B cell (primary cell): Measurements from ENCODE around the gene MSLN. TPM values are rescaled to one million over a fixed set of nuclear protein-coding genes. Genes with fewer than 3 reads are reported as not detected.

ENCODE experiments used
- ATAC-seq: fragments of 200-7000 bp; cut with Tn5 transposase; one replicate; pipeline ENCODE4 v1.10.0; 2021; ENCODE audit warnings: low read depth, mild to moderate bottlenecking, moderate number of reproducible peaks, moderate library complexity
- CTCF ChIA-PET: fragments of 350-600 bp; sonication (Branson Sonifier 250); formaldehyde crosslinking; loops from one replicate; lab custom pipeline; 2021; ENCODE audit warnings: antibody characterized with exemption, inconsistent platforms; lab: Charles Lee
- POLR2A ChIA-PET: fragments of 350-600 bp; sonication (Branson Sonifier 250); formaldehyde crosslinking; loops from one replicate; lab custom pipeline; 2021; ENCODE audit warnings: antibody characterized with exemption; lab: Charles Lee
- DNase-seq: peaks from one replicate; pipeline ENCODE4 v3.0.0; 2013
- H2AFZ ChIP-seq: 2 replicates; pipeline ENCODE4 v1.6.1; 2012; ENCODE audit warnings: mild to moderate bottlenecking, low read depth, low read length; ENCODE audit not compliant: insufficient read depth, poor library complexity, severe bottlenecking
- H3K27ac ChIP-seq, 2 donors: 1 replicate in 1 of 2; 2 replicates in 1 of 2; pipeline ENCODE4 v1.5.1; 2012 to 2013; ENCODE audit warnings: low read length in 2 of 2, mild to moderate bottlenecking in 2 of 2, moderate library complexity in 1 of 2
- H3K27me3 ChIP-seq, 4 experiments: fragments of 200-600 bp in 1 of 4; sonication (generic) in 1 of 4; replicated peaks in 1 of 4; 1 replicate in 2 of 4; 2 replicates in 2 of 4; pipeline versions ENCODE4 v1.6.1 to v1.7.0; 2013 to 2016; ENCODE audit warnings: low read length in 3 of 4, mild to moderate bottlenecking in 2 of 4, mixed read lengths in 1 of 4, moderate library complexity in 1 of 4; ENCODE audit not compliant: insufficient read depth in 4 of 4, control insufficient read depth in 3 of 4; ENCODE audit errors: control extremely low read depth in 1 of 4
- H3K36me3 ChIP-seq, 2 experiments: replicated peaks in 1 of 2; 1 replicate in 1 of 2; 2 replicates in 1 of 2; pipeline versions ENCODE4 v1.6.1 to v1.7.1; 2013; ENCODE audit warnings: low read length in 1 of 2; ENCODE audit not compliant: insufficient read depth in 2 of 2, control insufficient read depth in 1 of 2; ENCODE audit errors: control extremely low read depth in 1 of 2, extremely low read depth in 1 of 2
- H3K4me1 ChIP-seq, 2 donors: fragments of 200-600 bp in 1 of 2; sonication (generic) in 1 of 2; 1 replicate in 1 of 2; 2 replicates in 1 of 2; pipeline versions ENCODE4 v1.5.1 to v1.6.1; 2013 to 2017; ENCODE audit warnings: low read length in 2 of 2; ENCODE audit not compliant: control insufficient read depth in 2 of 2, insufficient read depth in 2 of 2
- H3K4me2 ChIP-seq: replicated peaks from 2 replicates; pipeline ENCODE3; 2012; ENCODE audit warnings: mild to moderate bottlenecking, low read depth, low read length; ENCODE audit not compliant: poor library complexity, severe bottlenecking
- H3K4me3 ChIP-seq, 5 experiments: fragments of 200-600 bp in 1 of 5; sonication (generic) in 1 of 5; 1 replicate in 3 of 5; 2 replicates in 2 of 5; pipeline versions ENCODE4 v1.5.1 to v1.7.0; 2011 to 2016; ENCODE audit warnings: low read length in 4 of 5, mild to moderate bottlenecking in 4 of 5, low read depth in 2 of 5, control low read depth in 1 of 5, moderate library complexity in 1 of 5; ENCODE audit not compliant: insufficient read depth in 1 of 5; ENCODE audit errors: control extremely low read depth in 1 of 5, extremely low read depth in 1 of 5
- H3K79me2 ChIP-seq: fragments of 200-600 bp; sonication (generic); one replicate; pipeline ENCODE4 v1.6.0; 2016; ENCODE audit warnings: low read length; ENCODE audit not compliant: control insufficient read depth, insufficient read depth
- H3K9ac ChIP-seq: fragments of 200-600 bp; sonication (generic); 2 replicates; pipeline ENCODE4 v1.6.1; 2017; ENCODE audit warnings: mild to moderate bottlenecking, low read length, moderate library complexity
- H3K9me3 ChIP-seq, 3 donors: one replicate each; pipeline versions ENCODE4 v1.6.1 to v1.7.1; 2013; ENCODE audit warnings: low read length in 2 of 3; ENCODE audit not compliant: control insufficient read depth in 2 of 3, insufficient read depth in 1 of 3; ENCODE audit errors: control extremely low read depth in 1 of 3
- H4K20me1 ChIP-seq: 2 replicates; pipeline ENCODE4 v1.6.0; 2012; ENCODE audit warnings: mild to moderate bottlenecking, low read length; ENCODE audit not compliant: insufficient read depth, control insufficient read depth, poor library complexity, severe bottlenecking
- H3K27ac Mint-ChIP-seq: one replicate; pipeline ENCODE4 v1.8.0; 2021; ENCODE audit warnings: mixed read lengths
- H3K27me3 Mint-ChIP-seq: one replicate; pipeline ENCODE4 v1.8.0; 2021; ENCODE audit warnings: mixed read lengths
- H3K4me1 Mint-ChIP-seq: one replicate; pipeline ENCODE4 v1.8.0; 2021; ENCODE audit warnings: mixed read lengths
- H3K4me3 Mint-ChIP-seq: one replicate; pipeline ENCODE4 v1.8.0; 2021; ENCODE audit warnings: mixed read lengths
- H3K9me3 Mint-ChIP-seq: one replicate; pipeline ENCODE4 v1.8.0; 2022; ENCODE audit warnings: mixed read lengths; ENCODE audit not compliant: insufficient read depth
- EZH2 ChIP-seq: IDR thresholded peaks from 2 replicates; pipeline ENCODE4 v1.6.1; 2012; ENCODE audit warnings: borderline replicate concordance, low read depth, mild to moderate bottlenecking, moderate library complexity, low read length; ENCODE audit not compliant: insufficient read depth, poor library complexity, severe bottlenecking
- WGBS: methylation state at CpG from one replicate; pipeline ENCODE4 v1.1.5; 2013; ENCODE audit warnings: missing lambda C conversion rate; ENCODE audit not compliant: insufficient coverage; 5-methylcytosine and 5-hydroxymethylcytosine counted together
- intact Hi-C: fragments of 100-400 bp; cut with micrococcal nuclease; formaldehyde crosslinking; loops from one replicate; pipeline ENCODE4 v1.10.0; 2022
- polyA plus RNA-seq: library from polyadenylated mRNA; depleted of rRNA; stranded (reverse); fragments of >200 nt; gene quantifications from 2 replicates; pipeline ENCODE4 v1.2.3, GENCODE V29; 2012
- total RNA-seq, 2 donors: library from RNA; stranded (reverse); fragments of 120-200 nt in 1 of 2; gene quantifications; 1 replicate in 1 of 2; 2 replicates in 1 of 2; pipeline versions ENCODE4 v1.2.3 to v1.2.4, GENCODE V29; 2013 to 2022
- TF ChIP-seq, protein P1 (sequence below): fragments of 200-600 bp; IDR thresholded peaks from one replicate; pipeline ENCODE4 v1.8.0; 2022; ENCODE audit warnings: antibody characterized with exemption, mild to moderate bottlenecking

MSLN gene
- total and polyA plus RNA-seq, 2 donors (not counting 1 experiment from before 2014, with no cell fraction given), result not detected

DNA sequence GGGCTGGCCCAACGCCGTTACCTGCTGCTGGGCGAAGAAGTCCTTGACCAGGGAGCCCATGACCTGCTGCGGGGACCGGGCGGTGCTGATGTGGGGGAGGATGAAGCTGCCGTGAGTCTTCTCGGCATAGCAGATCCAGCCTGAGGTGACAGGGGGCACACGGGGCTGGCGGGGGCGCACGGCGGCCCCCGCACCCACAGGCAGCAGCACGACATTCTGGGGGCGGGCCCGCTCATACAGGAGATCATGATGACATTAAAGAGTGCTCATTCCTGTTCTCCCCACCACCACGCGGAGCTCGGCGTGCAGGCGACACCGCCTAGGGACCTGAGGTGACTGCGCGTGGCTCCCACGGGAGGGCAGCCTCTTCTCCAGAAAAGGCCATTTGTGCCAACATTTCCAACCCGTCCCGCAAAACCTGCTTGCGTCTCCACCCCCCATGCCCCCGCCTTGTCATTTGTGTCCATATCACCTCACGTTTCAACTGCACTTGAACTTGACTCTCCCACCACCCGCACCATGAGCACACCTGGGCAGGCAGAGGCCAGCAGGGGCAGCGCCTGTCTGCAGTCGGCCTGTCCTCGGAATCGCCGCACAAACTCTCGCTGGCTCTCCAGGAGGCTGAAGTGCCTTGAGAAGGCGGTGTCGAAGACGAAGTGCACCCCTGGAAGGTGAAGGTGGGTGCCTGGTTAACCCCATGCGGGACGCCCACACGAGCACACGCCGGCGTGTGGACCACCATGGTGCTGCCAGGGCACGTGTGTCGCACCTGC is 26.1 kb upstream of the MSLN start:
- WGBS, result 94% methylated on average over 49 of the region's 49 CpGs

More for the DNA sequence above, 26.1 kb upstream of the MSLN start:
- peaks cover 2% of the 10 kb centered on the region for H3K79me2 ChIP-seq
- H3K4me3 ChIP-seq, result no peak overlapping the region
- CTCF ChIA-PET, result no interaction called here
- H2AFZ ChIP-seq, result no peak overlapping the region
- no peak overlapping the region for H3K9ac ChIP-seq
- H3K4me1 ChIP-seq, result peaks cover 11 to 21% of the 10 kb centered on the region in 2 donors
- peaks cover 0 to 52% of the 10 kb centered on the region in 2 experiments for H3K36me3 ChIP-seq
- TF ChIP-seq EZH2, result no peak
- TF ChIP-seq, protein P1, sequence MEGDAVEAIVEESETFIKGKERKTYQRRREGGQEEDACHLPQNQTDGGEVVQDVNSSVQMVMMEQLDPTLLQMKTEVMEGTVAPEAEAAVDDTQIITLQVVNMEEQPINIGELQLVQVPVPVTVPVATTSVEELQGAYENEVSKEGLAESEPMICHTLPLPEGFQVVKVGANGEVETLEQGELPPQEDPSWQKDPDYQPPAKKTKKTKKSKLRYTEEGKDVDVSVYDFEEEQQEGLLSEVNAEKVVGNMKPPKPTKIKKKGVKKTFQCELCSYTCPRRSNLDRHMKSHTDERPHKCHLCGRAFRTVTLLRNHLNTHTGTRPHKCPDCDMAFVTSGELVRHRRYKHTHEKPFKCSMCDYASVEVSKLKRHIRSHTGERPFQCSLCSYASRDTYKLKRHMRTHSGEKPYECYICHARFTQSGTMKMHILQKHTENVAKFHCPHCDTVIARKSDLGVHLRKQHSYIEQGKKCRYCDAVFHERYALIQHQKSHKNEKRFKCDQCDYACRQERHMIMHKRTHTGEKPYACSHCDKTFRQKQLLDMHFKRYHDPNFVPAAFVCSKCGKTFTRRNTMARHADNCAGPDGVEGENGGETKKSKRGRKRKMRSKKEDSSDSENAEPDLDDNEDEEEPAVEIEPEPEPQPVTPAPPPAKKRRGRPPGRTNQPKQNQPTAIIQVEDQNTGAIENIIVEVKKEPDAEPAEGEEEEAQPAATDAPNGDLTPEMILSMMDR, result no peak
- intact Hi-C loops, result no loop called here
- H3K27ac Mint-ChIP-seq, result no peak overlapping the region
- H3K9me3 Mint-ChIP-seq, result no peaks in the 10 kb centered on the region
- H4K20me1 ChIP-seq, result peaks cover 4% of the 10 kb centered on the region
- H3K9me3 ChIP-seq, result no peaks in the 10 kb centered on the region
- no peak overlapping the region for H3K4me2 ChIP-seq
- H3K4me1 Mint-ChIP-seq, result peaks cover 12% of the 10 kb centered on the region
- ATAC-seq (no peak), DNase-seq (no peak)
- no peaks in the 10 kb centered on the region for H3K27me3 ChIP-seq
- H3K27me3 Mint-ChIP-seq, result no peaks in the 10 kb centered on the region
- H3K4me3 Mint-ChIP-seq, result no peak overlapping the region
- no peak overlapping the region for H3K27ac ChIP-seq
- POLR2A ChIA-PET, result interaction anchor here (1.7 kb wide), 1 partner anchor 13 kb away, joined by 5 read pairs; the partner anchor contains the start of gene ANTKMT
